Gastroesophageal sphincter (tissue), 4 donors: Measurements from ENCODE around the gene IFI44. TPM values are rescaled to one million over a fixed set of nuclear protein-coding genes. Genes with fewer than 3 reads are reported as not detected.

Source experiments
- ATAC-seq: fragments of 150-250 bp; one replicate; pipeline ENCODE4 v1.9.1; 2016; ENCODE audit warnings: mild to moderate bottlenecking, moderate library complexity
- H3K27ac ChIP-seq, 4 donors: fragments of 200-600 bp; sonication (generic) in 3 of 4; 1 replicate in 3 of 4; 2 replicates in 1 of 4; pipeline ENCODE4 v1.5.1; 2016 to 2019
- H3K27me3 ChIP-seq: fragments of 200-600 bp; sonication (generic); one replicate; pipeline ENCODE4 v1.5.1; 2019
- H3K36me3 ChIP-seq, 2 donors: fragments of 200-600 bp; sonication (generic); one replicate each; pipeline ENCODE4 v1.5.1; 2019; ENCODE audit warnings: control low read depth in 1 of 2
- H3K4me1 ChIP-seq, 3 donors: fragments of 200-600 bp; sonication (generic); 1 replicate in 2 of 3; 2 replicates in 1 of 3; pipeline ENCODE4 v1.5.1; 2016 to 2019; ENCODE audit warnings: control low read depth in 2 of 3
- H3K4me3 ChIP-seq, 2 donors: fragments of 200-600 bp; sonication (generic); one replicate each; pipeline ENCODE4 v1.5.1; 2019; ENCODE audit warnings: mild to moderate bottlenecking in 1 of 2, moderate library complexity in 1 of 2
- H3K9me3 ChIP-seq, 3 donors: fragments of 200-600 bp; sonication (generic); one replicate each; pipeline ENCODE4 v1.5.1; 2017 to 2019; ENCODE audit warnings: control low read depth in 2 of 3
- EP300 ChIP-seq: sonication (generic); formaldehyde crosslinking; IDR thresholded peaks from one replicate; pipeline ENCODE4 v1.6.1; 2017; ENCODE audit warnings: antibody characterized with exemption, mild to moderate bottlenecking
- POLR2A ChIP-seq, 2 donors: fragments of 450-650 bp; IDR thresholded peaks; one replicate each; pipeline ENCODE4 v1.6.1; 2017; ENCODE audit warnings: antibody characterized with exemption in 2 of 2, mild to moderate bottlenecking in 2 of 2, moderate library complexity in 1 of 2
- POLR2AphosphoS5 ChIP-seq: sonication (generic); formaldehyde crosslinking; IDR thresholded peaks from one replicate; pipeline ENCODE4 v1.6.1; 2017; ENCODE audit warnings: antibody characterized with exemption
- WGBS, 2 donors: methylation state at CpG; one replicate each; pipeline ENCODE4 v1.1.5; 2018; ENCODE audit warnings: low coverage in 1 of 2; 5-methylcytosine and 5-hydroxymethylcytosine counted together
- total RNA-seq, 4 donors: library from RNA; depleted of rRNA; stranded (reverse); fragments of >200 nt; gene quantifications; one replicate each; pipeline ENCODE4 v1.1.0, GENCODE V29; 2016
- TF ChIP-seq, protein P1 (sequence below), 4 experiments: fragments of 200-600 bp in 2 of 4; fragments of 450-650 bp in 2 of 4; sonication (generic) in 1 of 4; IDR thresholded peaks; one replicate each; pipeline ENCODE4 v1.5.1; 2017 to 2019; ENCODE audit warnings: antibody characterized with exemption in 4 of 4, mild to moderate bottlenecking in 2 of 4, moderate library complexity in 2 of 4

The IFI44 gene
- total RNA-seq, 4 donors from 2014 or later: 10.2 to 16.4 (median 11.4) TPM

GRCh38 chr1:78607334-78607927 is 42.2 kb upstream of the IFI44 start:
- no peak for ATAC-seq
- no peak for TF ChIP-seq EP300
- TF ChIP-seq, protein P1, sequence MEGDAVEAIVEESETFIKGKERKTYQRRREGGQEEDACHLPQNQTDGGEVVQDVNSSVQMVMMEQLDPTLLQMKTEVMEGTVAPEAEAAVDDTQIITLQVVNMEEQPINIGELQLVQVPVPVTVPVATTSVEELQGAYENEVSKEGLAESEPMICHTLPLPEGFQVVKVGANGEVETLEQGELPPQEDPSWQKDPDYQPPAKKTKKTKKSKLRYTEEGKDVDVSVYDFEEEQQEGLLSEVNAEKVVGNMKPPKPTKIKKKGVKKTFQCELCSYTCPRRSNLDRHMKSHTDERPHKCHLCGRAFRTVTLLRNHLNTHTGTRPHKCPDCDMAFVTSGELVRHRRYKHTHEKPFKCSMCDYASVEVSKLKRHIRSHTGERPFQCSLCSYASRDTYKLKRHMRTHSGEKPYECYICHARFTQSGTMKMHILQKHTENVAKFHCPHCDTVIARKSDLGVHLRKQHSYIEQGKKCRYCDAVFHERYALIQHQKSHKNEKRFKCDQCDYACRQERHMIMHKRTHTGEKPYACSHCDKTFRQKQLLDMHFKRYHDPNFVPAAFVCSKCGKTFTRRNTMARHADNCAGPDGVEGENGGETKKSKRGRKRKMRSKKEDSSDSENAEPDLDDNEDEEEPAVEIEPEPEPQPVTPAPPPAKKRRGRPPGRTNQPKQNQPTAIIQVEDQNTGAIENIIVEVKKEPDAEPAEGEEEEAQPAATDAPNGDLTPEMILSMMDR (IDR thresholded peaks at IDR 0.05): peak; percentile 63 to 74 (median 72)
- Histone ChIP-seq H3K27ac (no peak overlapping the region), H3K4me1 (peaks cover 0 to 14% (median 0%) of the 10 kb centered on the region in 3 donors), H3K36me3 (no peaks in the 10 kb centered on the region), H3K9me3 (no peaks in the 10 kb centered on the region), H3K4me3 (no peak overlapping the region), H3K27me3 (peaks cover 3% of the 10 kb centered on the region)
- WGBS, 2 donors: 50 to 81% methylated on average over 1 to 5 of the region's 5 CpGs

- no peaks in the 10 kb centered on the region for H3K36me3 ChIP-seq
- no peaks in the 10 kb centered on the region for H3K9me3 ChIP-seq
- TF ChIP-seq POLR2AphosphoS5: no peak
- TF ChIP-seq, protein P1 (IDR thresholded peaks at IDR 0.05): no peak
- no peak for TF ChIP-seq EP300
- TF ChIP-seq POLR2A (IDR thresholded peaks at IDR 0.05): no peak
- H3K4me1 ChIP-seq: peaks cover 0 to 14% (median 0%) of the 10 kb centered on the region in 3 donors
- no peak for ATAC-seq
- peaks cover 3% of the 10 kb centered on the region for H3K27me3 ChIP-seq
- no peak overlapping the region for H3K4me3 ChIP-seq
- WGBS, 2 donors: 20% methylated on average over 1 of the region's 4 CpGs; no CpG with 5 or more reads in 1 of the 2 donors
- H3K27ac ChIP-seq: no peak overlapping the region
Measured at GRCh38 chr1:78607944-78608343, 41.7 kb upstream of the IFI44 start.

DNA sequence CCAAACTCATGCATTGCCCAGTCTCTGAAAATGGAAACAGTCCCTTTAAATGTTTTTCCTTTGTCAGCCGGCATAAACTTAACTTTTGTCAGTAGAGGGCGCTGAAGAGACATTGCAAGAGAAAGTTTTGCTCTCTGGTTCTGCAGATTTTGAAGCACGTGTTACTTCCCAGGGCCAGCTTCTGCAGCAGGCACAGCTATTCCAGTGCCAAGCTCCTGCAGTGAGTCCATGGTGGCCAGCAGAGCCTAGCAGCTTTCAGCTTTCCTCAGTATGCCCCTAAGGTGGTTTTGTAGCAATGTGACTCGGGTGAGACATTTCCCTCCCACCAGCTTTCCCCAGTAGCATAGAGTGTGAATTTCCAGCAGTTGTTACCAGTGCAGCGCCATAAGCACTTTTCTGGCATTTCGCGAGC is 32.0 kb upstream of the IFI44 start:
- Histone ChIP-seq H3K27ac (no peak overlapping the region), H3K4me1 (peaks cover 5 to 42% (median 8%) of the 10 kb centered on the region in 3 donors), H3K4me3 (no peak overlapping the region), H3K9me3 (no peaks in the 10 kb centered on the region), H3K36me3 (no peaks in the 10 kb centered on the region), H3K27me3 (no peaks in the 10 kb centered on the region)
- TF ChIP-seq EP300 (no peak), POLR2AphosphoS5 (no peak)
- TF ChIP-seq, protein P1 (IDR thresholded peaks at IDR 0.05): peak; percentile 80 to 94 (median 89)
- ATAC-seq: peak; percentile 75
- 31 to 36% methylated on average over 5 to 7 of the region's 7 CpGs for WGBS, 2 donors

- no peaks in the 10 kb centered on the region for H3K36me3 ChIP-seq
- H3K4me3 ChIP-seq: peak overlapping the region; percentile 41 to 63
- H3K27me3 ChIP-seq: no peaks in the 10 kb centered on the region
- 37 to 46% methylated on average over 3 of the region's 3 CpGs for WGBS, 2 donors
- peak overlapping the region; percentile 55 to 76 (median 62) for H3K27ac ChIP-seq
- TF ChIP-seq EP300 (no peak), POLR2A (IDR thresholded peaks at IDR 0.05) (no peak), POLR2AphosphoS5 (no peak)
- TF ChIP-seq, protein P1 (IDR thresholded peaks at IDR 0.05): no peak
- no peak for ATAC-seq
- peaks cover 5 to 48% (median 8%) of the 10 kb centered on the region in 3 donors for H3K4me1 ChIP-seq
- H3K9me3 ChIP-seq: no peaks in the 10 kb centered on the region
Measured at GRCh38 chr1:78619032-78619431, 30.6 kb upstream of the IFI44 start.

DNA sequence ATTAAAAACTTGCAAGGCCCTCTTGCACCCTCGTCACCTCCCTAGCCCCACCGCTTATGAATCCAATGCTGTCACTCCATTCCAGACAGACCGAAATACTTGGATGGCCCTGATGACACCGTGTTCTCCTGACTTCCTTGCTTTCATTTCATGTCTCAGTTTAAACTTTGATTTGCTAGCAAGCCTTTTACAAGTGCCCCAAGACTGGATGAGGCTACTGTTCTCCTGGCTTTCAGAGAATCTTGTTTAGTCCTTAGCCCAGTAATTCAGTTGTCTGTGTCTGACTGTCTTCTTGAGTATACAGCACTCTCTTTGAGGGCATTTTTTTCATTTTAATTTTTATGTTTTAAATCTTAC is 30.2 kb upstream of the IFI44 start:
- TF ChIP-seq, protein P1 (IDR thresholded peaks at IDR 0.05): no peak
- TF ChIP-seq POLR2AphosphoS5: no peak
- TF ChIP-seq EP300: no peak
- peak overlapping the region; percentile 55 to 76 (median 62) for H3K27ac ChIP-seq
- peak; percentile 31 for ATAC-seq
- H3K27me3 ChIP-seq: no peaks in the 10 kb centered on the region
- no peaks in the 10 kb centered on the region for H3K9me3 ChIP-seq
- H3K36me3 ChIP-seq: no peaks in the 10 kb centered on the region
- 38 to 63% methylated on average over 2 to 4 of the region's 4 CpGs for WGBS, 2 donors
- peaks cover 5 to 49% (median 8%) of the 10 kb centered on the region in 3 donors for H3K4me1 ChIP-seq
- peak overlapping the region; percentile 41 to 63 for H3K4me3 ChIP-seq
